OCI-LY1 (cell line): ENCODE results near the gene PPP1CC.

ENCODE experiments used
- EZH2 ChIP-seq: fragments of 200-600 bp; sonication (generic), shearing (Covaris generic); IDR thresholded peaks from 2 replicates; pipeline ENCODE4 v1.8.0; 2017; ENCODE audit warnings: borderline replicate concordance, mixed run types, mild to moderate bottlenecking, antibody characterized with exemption, low read length, moderate library complexity, mixed read lengths
- TF ChIP-seq, protein P1 (sequence below): fragments of 200-600 bp; sonication (generic), shearing (Covaris generic); IDR thresholded peaks from 2 replicates; pipeline ENCODE4 v1.5.1; 2017; ENCODE audit warnings: mild to moderate bottlenecking, antibody characterized with exemption, low read length, moderate library complexity, mixed read lengths

DNA sequence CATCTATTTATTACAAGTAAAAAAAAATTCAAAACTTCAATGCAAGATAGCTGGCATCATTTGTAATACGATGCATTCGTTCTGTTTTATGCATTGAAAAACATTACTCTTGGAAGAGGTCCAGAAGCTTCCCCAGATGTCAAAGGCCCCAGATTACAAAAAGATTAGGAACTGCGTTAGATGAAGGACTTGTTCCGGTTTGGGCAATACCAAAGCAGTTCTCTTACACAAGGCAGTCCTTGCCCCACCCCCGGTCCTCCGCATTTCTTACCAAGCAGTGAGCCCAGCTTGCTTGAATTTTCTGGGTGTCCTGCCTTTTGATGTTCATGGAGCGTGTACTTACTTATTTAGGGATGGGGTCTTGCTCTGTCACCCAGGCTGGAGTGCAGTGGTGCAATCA is 49.0 kb downstream of the PPP1CC start:
- TF ChIP-seq, protein P1, sequence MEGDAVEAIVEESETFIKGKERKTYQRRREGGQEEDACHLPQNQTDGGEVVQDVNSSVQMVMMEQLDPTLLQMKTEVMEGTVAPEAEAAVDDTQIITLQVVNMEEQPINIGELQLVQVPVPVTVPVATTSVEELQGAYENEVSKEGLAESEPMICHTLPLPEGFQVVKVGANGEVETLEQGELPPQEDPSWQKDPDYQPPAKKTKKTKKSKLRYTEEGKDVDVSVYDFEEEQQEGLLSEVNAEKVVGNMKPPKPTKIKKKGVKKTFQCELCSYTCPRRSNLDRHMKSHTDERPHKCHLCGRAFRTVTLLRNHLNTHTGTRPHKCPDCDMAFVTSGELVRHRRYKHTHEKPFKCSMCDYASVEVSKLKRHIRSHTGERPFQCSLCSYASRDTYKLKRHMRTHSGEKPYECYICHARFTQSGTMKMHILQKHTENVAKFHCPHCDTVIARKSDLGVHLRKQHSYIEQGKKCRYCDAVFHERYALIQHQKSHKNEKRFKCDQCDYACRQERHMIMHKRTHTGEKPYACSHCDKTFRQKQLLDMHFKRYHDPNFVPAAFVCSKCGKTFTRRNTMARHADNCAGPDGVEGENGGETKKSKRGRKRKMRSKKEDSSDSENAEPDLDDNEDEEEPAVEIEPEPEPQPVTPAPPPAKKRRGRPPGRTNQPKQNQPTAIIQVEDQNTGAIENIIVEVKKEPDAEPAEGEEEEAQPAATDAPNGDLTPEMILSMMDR = no peak
- TF ChIP-seq EZH2 = no peak
